IPS DF 6.9 (cell line): ENCODE data around the gene TCF7L2.

Experiments
- DNase-seq: peaks from one replicate; pipeline ENCODE4 v3.0.0-alpha.2; 2013; ENCODE audit warnings: low read depth, low spot score
- H3K27ac ChIP-seq: one replicate; pipeline ENCODE4 v1.5.1; 2013; ENCODE audit warnings: low read length, control low read depth
- H3K27me3 ChIP-seq: 2 replicates; pipeline ENCODE4 v1.6.1; 2013; ENCODE audit warnings: mild to moderate bottlenecking, low read length; ENCODE audit not compliant: control insufficient read depth, insufficient read depth
- H3K36me3 ChIP-seq: 2 replicates; pipeline ENCODE4 v1.6.1; 2013; ENCODE audit warnings: low read length; ENCODE audit not compliant: control insufficient read depth, insufficient read depth
- H3K4me1 ChIP-seq: 2 replicates; pipeline ENCODE4 v1.6.1; 2013; ENCODE audit warnings: low read length; ENCODE audit not compliant: control insufficient read depth, insufficient read depth
- H3K4me3 ChIP-seq: 2 replicates; pipeline ENCODE4 v1.5.1; 2013; ENCODE audit warnings: mild to moderate bottlenecking, low read length
- H3K9me3 ChIP-seq: 2 replicates; pipeline ENCODE4 v1.6.1; 2013; ENCODE audit warnings: low read length, inconsistent platforms; ENCODE audit not compliant: control insufficient read depth, insufficient read depth
- WGBS: extraction: QIAGEN DNeasy Blood & Tissue Kit; methylation state at CpG from one replicate; pipeline ENCODE4 v1.1.7; 2013; ENCODE audit warnings: mixed read lengths, missing lambda C conversion rate; ENCODE audit not compliant: insufficient read length, insufficient coverage; 5-methylcytosine and 5-hydroxymethylcytosine counted together

TCF7L2 gene

GRCh38 chr10:112946649-112947048, 3.4 kb upstream of the TCF7L2 start:
- Histone ChIP-seq H3K27me3 (no peaks in the 10 kb centered on the region), H3K27ac (no peak overlapping the region), H3K4me3 (no peak overlapping the region), H3K4me1 (peaks cover 2% of the 10 kb centered on the region; the same call in 1 of the 2 replicates), H3K9me3 (no peaks in the 10 kb centered on the region), H3K36me3 (no peaks in the 10 kb centered on the region)
- no peak for DNase-seq
- no CpG with 5 or more reads among the region's 3 CpGs for WGBS

- Histone ChIP-seq H3K4me3 (no peak overlapping the region), H3K36me3 (0 out of 2 replicates have a peak, but pooled peaks cover 5% of the 10 kb centered on the region), H3K4me1 (peaks cover 2% of the 10 kb centered on the region; the same call in 1 of the 2 replicates), H3K27ac (no peak overlapping the region), H3K27me3 (no peaks in the 10 kb centered on the region), H3K9me3 (no peaks in the 10 kb centered on the region)
- DNase-seq, result no peak
- no CpG with 5 or more reads among the region's 1 CpG for WGBS
These were observed 1.9 kb upstream of the TCF7L2 start for GRCh38 chr10:112948196-112948595.

GRCh38 chr10:112949143-112949823, 764 bp upstream of the TCF7L2 start:
- DNase-seq, result no peak
- Histone ChIP-seq H3K27me3 (no peaks in the 10 kb centered on the region), H3K4me1 (peaks cover 2% of the 10 kb centered on the region; the same call in 1 of the 2 replicates), H3K36me3 (0 out of 2 replicates have a peak, but pooled peaks cover 5% of the 10 kb centered on the region), H3K4me3 (no peak overlapping the region), H3K9me3 (no peaks in the 10 kb centered on the region), H3K27ac (no peak overlapping the region)
- WGBS, result no CpG with 5 or more reads among the region's 9 CpGs

DNA sequence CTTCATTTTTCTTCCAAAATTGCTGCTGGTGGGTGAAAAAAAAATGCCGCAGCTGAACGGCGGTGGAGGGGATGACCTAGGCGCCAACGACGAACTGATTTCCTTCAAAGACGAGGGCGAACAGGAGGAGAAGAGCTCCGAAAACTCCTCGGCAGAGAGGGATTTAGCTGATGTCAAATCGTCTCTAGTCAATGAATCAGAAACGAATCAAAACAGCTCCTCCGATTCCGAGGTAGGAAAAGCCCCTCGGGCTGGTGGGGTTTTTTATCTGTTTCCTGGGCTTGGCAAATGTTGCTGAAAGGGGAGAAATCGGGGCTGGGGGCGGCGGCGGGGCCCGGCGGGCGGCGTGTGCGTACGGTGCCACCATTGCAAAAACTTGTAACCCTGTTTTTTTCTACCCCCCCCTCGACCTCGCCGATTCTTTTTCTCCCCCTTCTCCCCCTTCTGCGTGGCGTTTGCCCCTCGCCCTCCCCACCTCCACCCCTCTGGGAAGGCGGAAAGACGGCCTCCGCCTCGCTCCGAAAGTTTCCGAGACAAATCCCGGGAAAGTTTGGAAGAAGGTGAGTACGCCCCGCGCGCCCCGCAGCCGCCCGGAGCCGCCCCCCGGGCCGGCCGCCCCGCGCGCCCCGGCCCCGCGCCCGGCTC, 789 bp downstream of the TCF7L2 start:
- no peak overlapping the region for H3K27ac ChIP-seq
- no CpG with 5 or more reads among the region's 56 CpGs for WGBS
- H3K9me3 ChIP-seq, result no peaks in the 10 kb centered on the region
- no peaks in the 10 kb centered on the region for H3K27me3 ChIP-seq
- H3K4me3 ChIP-seq, result peak overlapping the region; percentile 97
- H3K36me3 ChIP-seq, result 0 out of 2 replicates have a peak, but pooled peaks cover 5% of the 10 kb centered on the region
- DNase-seq, result no peak
- H3K4me1 ChIP-seq, result peaks cover 2% of the 10 kb centered on the region; the same call in 1 of the 2 replicates

DNA sequence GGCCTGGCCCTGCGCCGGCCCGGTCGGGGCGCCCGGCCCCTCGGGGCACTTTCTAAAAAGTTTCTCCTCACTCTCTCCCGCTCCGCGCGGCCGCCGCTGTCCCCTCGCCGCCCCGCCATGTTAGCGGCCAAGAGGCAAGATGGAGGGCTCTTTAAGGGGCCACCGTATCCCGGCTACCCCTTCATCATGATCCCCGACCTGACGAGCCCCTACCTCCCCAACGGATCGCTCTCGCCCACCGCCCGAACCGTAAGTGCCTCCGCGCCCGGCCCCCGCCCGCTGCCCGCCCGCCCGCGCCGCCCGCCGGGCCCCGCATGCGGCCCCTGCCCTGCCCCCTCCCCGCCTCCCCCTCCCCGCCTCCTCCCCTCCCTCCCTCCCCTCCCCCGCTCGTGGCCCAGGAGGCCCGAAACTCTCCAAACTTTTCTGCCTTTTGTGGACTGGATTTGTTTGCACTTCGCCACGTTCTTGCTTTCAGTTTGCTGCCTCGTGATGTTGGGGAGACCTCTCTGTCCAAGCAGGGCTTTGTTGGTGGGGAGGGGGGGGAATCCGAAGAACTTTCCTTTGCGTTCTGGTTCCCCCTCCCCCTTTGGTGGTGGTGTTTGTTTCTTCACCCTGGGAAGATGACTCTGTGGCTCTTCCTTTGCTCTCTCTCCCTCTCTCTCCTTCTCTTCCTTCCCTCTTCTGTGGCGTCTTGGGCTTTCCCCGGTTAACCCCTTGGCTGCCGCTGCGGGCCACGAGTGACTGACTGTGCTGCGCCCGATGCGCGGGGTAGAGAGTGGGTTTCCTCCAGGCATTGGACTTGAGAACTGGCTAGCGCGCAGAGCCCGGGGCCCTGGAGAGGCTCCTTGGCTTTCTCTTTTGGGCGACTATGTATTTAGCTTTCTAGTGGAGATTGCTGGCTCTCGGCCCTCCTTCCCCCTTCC, 1.6 kb downstream of the TCF7L2 start:
- DNase-seq, result no peak
- H3K4me3 ChIP-seq, result peak overlapping the region; percentile 97
- no peak overlapping the region for H3K27ac ChIP-seq
- peaks cover 3% of the 10 kb centered on the region; the same call in 1 of the 2 replicates for H3K4me1 ChIP-seq
- no CpG with 5 or more reads among the region's 65 CpGs for WGBS
- H3K9me3 ChIP-seq, result no peaks in the 10 kb centered on the region
- H3K36me3 ChIP-seq, result 0 out of 2 replicates have a peak, but pooled peaks cover 5% of the 10 kb centered on the region
- no peaks in the 10 kb centered on the region for H3K27me3 ChIP-seq

DNA sequence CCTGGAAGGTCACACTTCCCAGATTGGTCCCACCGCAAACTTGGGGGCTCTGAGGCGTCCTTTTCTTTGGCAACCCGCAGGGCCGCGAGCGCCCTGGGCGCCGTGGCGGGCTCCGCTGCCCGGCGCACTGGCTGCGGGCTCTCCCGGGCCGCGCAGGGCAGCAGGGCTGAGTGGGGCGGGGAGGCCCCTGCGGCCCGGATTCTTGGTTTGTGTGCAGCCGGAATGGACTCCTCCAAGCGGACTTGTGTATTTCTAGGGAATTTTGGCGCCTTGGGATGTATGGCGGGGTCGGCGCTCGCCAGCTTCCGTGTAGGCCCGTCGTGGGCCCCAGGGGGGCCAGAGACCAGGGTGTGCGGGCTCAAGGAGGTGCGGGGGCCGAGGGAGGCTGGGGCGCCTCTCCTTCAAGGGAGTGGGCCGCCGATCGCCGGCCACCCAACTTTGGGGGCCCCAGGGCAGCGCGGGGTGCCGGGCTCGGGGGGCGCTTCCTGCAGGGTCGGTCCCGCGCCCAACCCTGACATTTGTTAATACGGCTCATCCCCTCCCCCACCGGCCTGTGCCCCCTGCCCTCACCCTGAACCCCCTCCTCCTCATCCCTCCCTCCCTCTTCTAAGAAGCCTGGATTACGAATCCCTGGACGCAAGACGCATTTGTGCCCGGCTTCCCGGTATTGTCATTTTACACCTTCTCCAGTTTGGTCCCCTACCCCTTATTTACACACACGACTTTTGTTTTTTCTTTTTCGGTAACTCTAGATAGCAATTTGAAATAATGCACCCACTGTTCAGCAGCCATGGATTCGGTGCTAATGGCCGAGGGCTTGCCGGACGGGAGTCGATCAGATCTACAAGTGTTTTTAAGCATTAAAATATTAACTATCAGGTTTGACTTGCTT, 2.5 kb downstream of the TCF7L2 start:
- DNase-seq, result no peak
- Histone ChIP-seq H3K36me3 (0 out of 2 replicates have a peak, but pooled peaks cover 5% of the 10 kb centered on the region), H3K27ac (no peak overlapping the region), H3K4me1 (peaks cover 2% of the 10 kb centered on the region; the same call in 1 of the 2 replicates), H3K27me3 (no peaks in the 10 kb centered on the region), H3K9me3 (no peaks in the 10 kb centered on the region), H3K4me3 (peak overlapping the region; percentile 76)
- WGBS, result no CpG with 5 or more reads among the region's 59 CpGs

- H3K27ac ChIP-seq, result no peak overlapping the region
- no peaks in the 10 kb centered on the region for H3K9me3 ChIP-seq
- peaks cover 5% of the 10 kb centered on the region; the same call in 1 of the 2 replicates for H3K36me3 ChIP-seq
- DNase-seq, result no peak
- peaks cover 4% of the 10 kb centered on the region; the same call in 1 of the 2 replicates for H3K4me1 ChIP-seq
- no peaks in the 10 kb centered on the region for H3K27me3 ChIP-seq
- no CpG with 5 or more reads among the region's 26 CpGs for WGBS
- peak overlapping the region; percentile 76; the same call in 1 of the 2 replicates for H3K4me3 ChIP-seq
These were observed 3.4 kb downstream of the TCF7L2 start for GRCh38 chr10:112953174-112954159.

DNA sequence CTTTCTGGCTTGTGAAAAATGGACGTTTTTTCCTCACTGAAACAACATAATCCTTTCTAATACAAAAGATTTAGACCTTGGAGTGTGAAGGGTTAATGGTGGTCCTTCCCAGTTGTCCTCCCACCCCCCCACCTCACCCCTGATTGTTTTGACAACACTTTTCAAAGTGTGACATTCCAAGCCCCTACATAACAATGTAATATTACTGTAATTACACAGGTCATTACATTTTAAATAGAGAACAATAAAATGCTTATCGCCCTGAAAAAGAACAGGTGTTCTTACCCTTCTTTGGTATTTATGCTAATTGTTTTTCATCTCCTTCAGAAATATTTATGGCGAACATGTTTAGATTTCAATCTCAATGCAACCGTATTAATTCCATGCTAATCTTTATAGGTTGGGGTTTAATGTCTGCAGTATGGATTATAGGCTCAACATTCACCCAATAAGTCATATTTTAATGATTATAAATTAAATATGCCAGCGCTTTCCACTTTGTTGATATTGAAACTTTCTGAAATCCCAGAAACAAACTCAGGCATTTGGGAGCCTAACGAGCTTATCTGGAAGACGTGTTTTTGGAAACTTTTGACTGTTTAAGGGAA, 5.0 kb downstream of the TCF7L2 start:
- Histone ChIP-seq H3K36me3 (peaks cover 5% of the 10 kb centered on the region; the same call in 1 of the 2 replicates), H3K9me3 (no peaks in the 10 kb centered on the region), H3K27ac (no peak overlapping the region), H3K4me1 (peaks cover 6% of the 10 kb centered on the region; the same call in 1 of the 2 replicates), H3K27me3 (no peaks in the 10 kb centered on the region), H3K4me3 (no peak overlapping the region)
- no CpG with 5 or more reads among the region's 7 CpGs for WGBS
- no peak for DNase-seq
